IPS-NIHi7 (cell line): Measurements from ENCODE around the gene EID2.
A peak's percentile ranks its signal among the peaks of the same experiment; 100 is the strongest.

Experiments
- DNase-seq: peaks from one replicate; pipeline ENCODE4 v3.0.0; 2012; ENCODE audit warnings: mixed read lengths; ENCODE audit errors: extremely low spot score

EID2 gene, protein sequence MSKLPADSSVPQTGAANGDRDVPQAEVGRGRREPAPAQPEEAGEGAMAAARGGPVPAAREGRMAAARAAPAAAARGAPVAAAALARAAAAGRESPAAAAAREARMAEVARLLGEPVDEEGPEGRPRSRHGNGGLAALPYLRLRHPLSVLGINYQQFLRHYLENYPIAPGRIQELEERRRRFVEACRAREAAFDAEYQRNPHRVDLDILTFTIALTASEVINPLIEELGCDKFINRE

DNA sequence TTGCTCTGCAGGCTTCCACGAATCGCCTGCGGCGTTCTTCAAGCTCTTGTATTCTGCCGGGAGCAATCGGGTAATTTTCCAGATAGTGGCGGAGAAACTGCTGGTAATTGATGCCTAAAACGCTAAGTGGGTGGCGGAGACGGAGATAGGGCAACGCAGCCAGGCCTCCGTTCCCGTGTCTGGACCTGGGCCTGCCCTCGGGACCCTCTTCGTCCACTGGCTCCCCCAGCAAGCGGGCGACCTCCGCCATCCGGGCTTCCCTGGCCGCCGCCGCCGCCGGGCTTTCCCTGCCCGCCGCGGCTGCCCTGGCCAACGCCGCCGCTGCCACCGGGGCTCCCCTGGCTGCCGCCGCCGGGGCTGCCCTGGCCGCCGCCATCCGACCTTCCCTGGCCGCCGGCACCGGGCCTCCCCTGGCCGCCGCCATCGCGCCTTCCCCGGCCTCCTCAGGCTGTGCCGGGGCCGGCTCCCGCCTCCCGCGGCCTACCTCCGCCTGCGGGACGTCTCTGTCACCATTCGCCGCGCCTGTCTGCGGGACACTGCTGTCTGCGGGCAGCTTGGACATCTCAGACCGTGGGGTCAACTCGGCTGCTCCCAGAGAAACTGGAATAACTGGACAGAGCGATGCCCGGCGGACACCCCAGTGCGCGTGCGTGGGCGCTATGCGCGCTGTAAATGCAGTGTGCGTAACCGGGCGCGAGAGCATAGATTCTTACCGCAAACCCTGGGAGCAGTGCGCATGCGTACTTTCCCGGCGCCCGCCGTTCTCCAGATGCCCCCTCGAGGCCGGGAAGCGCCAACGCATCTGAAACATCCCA lies at the start of gene EID2:
Gene EID2, minus strand, starts transcription at position 644 of the 815 bp plus-strand sequence. Its CDS starts 82 bp downstream, at position 562.
- DNase-seq: peak; percentile 96

GRCh38 chr19:39588066-39588465 lies 48.1 kb upstream of the EID2 start:
- no peak for DNase-seq

- DNase-seq: no peak
Measured at GRCh38 chr19:39587496-39587895, 47.5 kb upstream of the EID2 start.

DNA sequence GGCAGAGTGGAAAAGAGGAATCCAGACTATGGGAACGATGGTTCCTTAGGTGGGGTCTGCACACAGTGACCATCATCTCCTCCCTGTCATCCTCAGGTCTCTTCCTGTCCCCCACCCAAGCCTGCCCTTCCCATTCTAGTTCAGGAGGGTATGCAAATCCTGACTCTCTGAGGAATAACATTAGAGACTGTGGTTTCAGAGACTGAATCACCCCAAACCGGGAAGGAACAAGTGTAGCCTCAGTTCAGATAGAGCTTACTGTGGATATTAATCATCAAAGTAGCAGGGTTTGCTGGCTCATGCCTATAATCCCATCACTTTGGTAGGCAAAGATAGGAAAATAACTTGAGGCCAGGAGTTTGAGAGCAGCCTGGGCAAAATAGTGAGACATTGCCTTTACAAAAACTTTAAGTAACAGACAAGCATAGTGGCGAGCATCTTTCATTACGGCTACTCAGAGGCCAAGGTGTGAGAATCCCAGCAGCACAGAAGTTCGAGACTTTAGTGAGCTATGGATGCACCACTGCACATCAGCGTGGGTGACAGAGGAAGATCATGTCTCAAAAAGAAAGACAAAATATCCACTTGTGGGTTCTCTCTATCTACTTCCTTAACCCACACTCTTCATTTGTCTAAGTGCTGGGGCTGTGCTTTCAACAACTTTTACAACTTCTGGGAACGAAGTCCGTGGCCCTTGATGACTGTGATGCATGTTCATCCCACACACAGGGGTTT lies 43.1 kb upstream of the EID2 start:
- DNase-seq: no peak

- DNase-seq: no peak
Measured at GRCh38 chr19:39582442-39582841, 42.5 kb upstream of the EID2 start.

DNA sequence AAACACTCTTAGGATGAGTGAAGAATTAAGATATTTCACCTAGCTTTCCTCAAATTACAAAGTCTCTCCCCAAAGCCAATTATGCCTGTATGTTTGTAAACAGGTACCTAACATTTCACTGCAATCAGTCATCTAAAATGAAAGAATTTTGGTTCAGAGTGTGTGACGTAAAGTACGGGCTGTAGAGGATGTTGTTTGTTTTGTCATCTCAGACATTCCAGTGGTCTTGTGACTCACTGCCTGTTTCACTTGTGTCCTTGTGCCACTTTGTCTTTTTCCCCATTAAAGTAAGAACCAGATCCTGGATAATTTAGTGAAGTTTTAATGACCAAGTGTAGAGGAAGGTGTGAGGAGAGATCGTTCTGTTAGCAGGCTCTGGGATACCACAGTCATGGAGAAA lies 28.6 kb upstream of the EID2 start:
- DNase-seq: no peak

GRCh38 chr19:39566064-39566463 lies 26.1 kb upstream of the EID2 start:
- no peak for DNase-seq

DNA sequence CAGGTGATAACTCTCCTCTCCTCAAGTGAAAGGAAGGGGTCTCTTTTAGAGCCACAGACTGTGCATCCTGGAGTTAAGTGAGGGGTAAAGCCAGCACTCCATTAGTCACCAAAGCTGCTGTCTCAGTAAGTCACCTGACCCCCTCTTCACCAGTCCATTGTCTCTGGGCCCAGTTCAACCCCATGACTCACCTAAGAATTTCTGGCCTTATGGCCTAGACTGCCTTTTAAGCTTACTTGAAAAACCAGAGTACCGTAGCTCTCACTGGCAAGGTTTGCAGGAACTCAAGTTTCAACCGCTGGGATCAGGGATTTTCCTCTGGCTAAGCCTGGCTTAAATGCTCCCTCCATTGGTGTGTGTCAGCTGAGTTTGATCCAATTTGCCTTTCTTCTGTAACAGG lies 23.4 kb upstream of the EID2 start:
- DNase-seq: no peak

- no peak for DNase-seq
Measured at GRCh38 chr19:39558624-39559117, 18.7 kb upstream of the EID2 start.

- no peak for DNase-seq
Measured at GRCh38 chr19:39557811-39558623, 18.1 kb upstream of the EID2 start.

- no peak for DNase-seq
Measured at GRCh38 chr19:39555883-39556282, 15.9 kb upstream of the EID2 start.

DNA sequence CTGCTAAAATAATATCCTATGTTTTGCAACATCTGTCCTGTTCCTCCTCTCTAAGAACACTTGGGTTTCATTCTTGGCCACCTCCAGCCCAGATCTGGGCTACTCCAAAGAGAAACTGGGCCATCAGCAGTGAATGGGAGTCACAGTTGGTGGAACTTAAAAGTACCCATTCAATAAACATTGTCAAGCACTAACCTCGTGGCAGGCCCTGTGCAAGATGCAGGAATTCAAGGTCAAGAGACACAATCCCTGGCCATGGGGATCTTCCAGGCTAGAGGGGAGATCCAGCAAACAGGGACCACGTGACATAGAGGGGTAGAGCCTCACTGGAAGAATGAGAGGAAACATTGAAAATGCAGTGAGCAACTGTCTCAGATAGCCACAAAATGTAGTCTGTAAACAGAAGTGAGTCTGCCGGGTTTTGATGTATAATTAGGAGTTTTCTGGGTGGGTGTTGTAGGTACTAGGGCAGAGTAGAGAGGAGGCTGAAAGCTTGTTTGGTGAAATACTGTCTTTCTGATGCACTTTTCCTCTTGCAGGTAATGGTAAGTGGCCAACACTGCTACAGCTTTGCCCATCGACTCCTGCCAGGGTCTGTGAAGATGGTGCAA lies 14.8 kb upstream of the EID2 start:
- DNase-seq: no peak

- DNase-seq: no peak
Measured at GRCh38 chr19:39553082-39553652, 13.2 kb upstream of the EID2 start.

- DNase-seq: no peak
Measured at GRCh38 chr19:39550197-39550596, 10.2 kb upstream of the EID2 start.

DNA sequence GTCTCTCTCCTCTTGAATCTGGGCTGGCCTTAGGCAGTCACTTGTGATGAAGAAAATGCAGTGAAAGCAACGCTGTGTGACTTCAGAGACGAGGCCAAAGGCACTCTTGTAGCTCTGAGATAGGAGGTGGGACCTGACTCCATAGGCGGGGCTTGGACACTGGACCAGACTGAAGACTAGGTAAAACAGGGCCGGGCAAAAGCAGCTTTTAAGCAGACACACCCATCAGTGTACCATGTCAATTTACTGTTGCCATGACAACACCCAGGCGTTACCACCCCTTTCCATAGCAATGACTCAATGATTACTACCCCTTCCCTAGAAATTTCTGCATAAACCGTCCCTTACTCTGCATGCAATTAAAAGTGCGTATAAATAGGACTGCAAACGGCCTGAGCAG lies 6.6 kb upstream of the EID2 start:
- no peak for DNase-seq

DNA sequence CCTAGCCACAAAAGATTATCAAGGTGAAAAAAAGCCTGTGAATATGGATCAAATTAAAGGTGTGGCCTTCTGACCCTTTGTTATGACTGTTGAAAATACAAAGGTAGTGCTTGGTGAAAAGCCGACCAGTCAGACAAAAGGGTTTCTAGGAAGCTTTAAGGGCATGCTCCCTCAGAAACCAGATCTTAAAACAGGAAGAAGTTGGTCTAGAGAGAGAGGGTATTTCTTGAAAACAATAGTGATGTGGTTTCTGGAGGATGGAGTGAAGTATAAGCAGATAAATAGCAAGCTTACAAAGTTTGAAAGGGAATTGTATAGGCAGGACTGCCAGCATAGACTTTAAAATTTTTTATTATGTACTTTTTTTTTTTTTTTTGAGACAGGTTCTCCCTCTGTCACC lies 5.0 kb upstream of the EID2 start:
- DNase-seq: no peak

GRCh38 chr19:39544226-39544903 lies 4.4 kb upstream of the EID2 start:
- no peak for DNase-seq

DNA sequence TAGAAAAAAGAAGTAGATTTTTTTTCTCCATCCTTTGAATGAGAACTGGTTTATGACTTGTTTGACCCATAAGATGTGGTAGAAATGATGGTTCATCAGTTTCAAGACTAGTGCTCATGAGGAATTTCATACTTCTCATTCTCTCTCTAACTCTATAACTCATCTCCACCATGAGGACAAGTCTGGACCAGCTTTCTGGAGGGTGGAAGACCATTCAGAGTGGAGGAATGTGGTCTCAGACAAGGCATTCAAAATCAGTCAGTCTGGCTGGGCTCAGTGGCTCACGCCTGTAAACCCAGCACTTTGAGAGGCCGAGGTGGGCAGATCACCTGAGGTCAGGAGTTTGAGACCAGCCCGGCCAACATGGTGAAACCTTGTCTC lies 3.5 kb upstream of the EID2 start:
- DNase-seq: no peak

GRCh38 chr19:39542206-39542605 lies 2.2 kb upstream of the EID2 start:
- no peak for DNase-seq

DNA sequence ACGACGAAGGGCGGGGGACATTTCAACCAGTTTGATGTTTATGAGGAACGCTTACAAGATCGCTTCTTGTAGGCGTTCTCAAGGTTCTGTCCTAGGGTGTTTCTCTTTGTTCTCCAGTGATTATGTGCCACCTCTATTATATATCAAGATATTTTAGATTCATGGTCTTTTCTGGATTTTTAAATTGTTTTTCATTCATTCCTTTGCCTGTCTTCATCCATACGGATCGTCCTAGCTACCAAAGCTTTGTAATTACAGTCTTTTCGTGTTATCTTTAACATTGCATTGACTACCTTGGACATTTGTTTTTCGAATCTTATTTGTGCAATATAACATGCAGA lies 342 bp upstream of the EID2 start:
- DNase-seq: no peak

- DNase-seq: peak; percentile 25
Measured at GRCh38 chr19:39539165-39539517, 820 bp downstream of the EID2 start.
